Skin of body (tissue), 2 donors: ENCODE data around the gene UBE2D2. TPM values are rescaled to one million over a fixed set of nuclear protein-coding genes. Genes with fewer than 3 reads are reported as not detected.

ENCODE experiments used
- DNase-seq: peaks from one replicate; lab custom pipeline; 2025; lab: John Stamatoyannopoulos, UW
- total RNA-seq: library from RNA; depleted of rRNA; stranded (reverse); fragments of >200 nt; gene quantifications from one replicate; pipeline ENCODE4 v1.2.3, GENCODE V29; 2014

Gene UBE2D2
- total RNA-seq, 1 donor from 2014 or later = 69.8 TPM

- no peak for DNase-seq
These were observed 98.6 kb downstream of the UBE2D2 start for GRCh38 chr5:139659695-139660101.

DNA sequence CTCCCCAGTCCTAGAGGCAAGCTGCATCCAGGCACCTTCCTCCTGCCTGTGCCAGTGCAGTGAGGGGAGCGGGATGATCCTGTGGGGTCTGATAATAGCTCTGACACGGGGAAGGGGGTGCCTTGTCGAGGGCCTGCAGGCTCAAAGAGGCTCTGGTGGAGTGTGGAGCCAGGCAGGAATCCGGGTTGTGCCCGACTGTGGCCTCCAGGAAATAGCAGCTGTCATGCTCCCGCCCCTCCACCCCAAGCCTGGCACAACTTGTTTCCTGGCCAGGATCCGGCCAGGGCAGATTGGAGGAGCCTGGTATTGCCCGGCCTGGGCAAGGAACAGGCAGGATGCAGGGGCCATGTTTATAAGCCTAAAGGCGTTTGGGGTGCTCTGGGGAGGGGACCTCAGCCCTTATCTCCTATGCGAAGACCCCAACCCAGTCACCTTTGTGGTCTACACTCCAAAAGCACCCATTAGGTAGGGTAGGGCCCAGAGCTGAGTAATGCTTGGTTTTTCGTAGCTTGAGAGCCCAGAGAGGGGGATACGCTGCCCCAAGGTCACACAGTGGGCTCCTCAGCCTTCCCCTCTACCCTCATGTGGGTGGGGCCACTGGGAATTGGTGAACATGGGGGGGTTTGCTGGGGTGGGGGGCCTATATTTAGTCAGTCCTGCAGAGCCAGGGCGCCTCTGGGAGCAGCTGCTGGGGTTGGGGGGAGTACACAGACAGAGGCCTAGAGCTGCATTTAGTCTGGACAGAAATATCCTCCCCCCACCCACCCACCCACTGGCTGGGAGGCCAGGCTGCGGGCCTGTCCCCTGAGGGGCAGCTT lies 99.2 kb downstream of the UBE2D2 start:
- DNase-seq = no peak

- DNase-seq = no peak
These were observed 100.0 kb downstream of the UBE2D2 start for GRCh38 chr5:139660923-139661814.

- no peak for DNase-seq
These were observed 101.5 kb downstream of the UBE2D2 start for GRCh38 chr5:139662617-139663016.

DNA sequence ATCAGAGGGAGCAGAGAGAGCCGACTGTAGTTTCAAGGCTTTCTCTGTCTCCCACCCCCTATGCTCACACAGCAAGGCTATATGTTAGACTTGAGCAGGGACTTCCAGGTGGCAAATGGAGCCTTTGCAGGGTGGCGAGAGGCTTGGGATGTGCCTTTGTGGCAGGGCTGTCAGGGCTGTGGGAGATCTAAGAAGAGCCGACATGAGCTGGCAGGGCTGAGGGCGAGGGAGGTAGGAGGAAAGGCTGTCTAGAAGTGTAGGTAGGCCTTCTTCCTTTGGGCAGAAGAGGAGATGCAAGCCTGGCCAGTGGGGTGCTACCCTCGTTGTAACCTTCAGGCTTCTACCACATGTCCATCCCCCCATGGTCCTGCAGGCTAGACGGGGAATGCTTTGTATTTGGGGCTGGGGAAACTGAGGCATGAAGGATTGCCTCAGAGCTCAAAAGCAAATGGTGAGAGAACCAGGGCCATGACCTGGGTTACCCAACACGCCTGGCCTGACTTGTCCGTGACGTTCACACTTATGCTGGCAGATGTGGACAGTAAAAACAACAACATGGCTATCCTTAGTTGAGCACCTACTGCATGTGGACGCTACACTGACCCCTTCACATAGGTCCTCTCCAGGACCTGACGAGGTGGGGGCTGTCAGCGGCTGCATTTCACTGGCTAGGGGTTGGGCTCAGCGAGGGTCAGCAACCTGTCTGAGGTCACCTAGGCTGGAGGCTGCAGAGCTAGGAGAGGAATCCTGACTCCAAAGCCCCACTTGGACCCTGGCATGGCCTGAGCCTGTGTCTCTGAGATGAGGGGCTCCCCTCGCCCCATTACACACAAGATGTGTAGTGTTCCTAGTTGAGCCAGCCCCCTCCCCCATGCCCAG lies 102.3 kb downstream of the UBE2D2 start:
- DNase-seq = no peak

DNA sequence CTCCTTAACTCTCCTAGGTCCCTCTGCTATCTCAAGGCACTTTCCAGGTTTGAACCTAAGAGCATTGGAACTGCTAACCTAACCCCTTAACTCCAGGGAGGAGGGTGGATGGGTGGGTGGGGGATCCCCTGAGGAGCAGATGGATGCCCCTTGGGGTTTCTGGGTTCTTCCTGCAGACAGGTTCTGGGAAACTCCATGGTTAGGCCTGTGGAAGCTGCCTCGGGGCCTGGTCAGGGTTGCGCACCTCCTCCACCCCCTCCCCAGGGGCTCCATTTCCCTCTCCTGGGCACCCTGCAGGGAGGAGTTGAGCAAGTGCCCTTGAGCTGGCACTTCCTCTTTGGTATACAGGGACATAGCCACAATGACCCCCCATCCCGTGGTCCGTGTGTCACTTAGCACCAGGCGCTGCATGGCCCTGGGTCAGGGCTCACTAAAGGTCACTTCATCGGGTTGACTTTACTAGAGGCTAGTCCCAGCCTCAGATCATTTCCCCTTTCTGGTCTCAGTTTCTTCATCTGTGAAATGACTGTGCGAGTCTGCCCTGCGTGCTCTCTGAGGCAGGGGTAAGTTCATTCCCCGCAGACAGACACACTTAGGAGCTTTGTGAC lies 103.1 kb downstream of the UBE2D2 start:
- no peak for DNase-seq

DNA sequence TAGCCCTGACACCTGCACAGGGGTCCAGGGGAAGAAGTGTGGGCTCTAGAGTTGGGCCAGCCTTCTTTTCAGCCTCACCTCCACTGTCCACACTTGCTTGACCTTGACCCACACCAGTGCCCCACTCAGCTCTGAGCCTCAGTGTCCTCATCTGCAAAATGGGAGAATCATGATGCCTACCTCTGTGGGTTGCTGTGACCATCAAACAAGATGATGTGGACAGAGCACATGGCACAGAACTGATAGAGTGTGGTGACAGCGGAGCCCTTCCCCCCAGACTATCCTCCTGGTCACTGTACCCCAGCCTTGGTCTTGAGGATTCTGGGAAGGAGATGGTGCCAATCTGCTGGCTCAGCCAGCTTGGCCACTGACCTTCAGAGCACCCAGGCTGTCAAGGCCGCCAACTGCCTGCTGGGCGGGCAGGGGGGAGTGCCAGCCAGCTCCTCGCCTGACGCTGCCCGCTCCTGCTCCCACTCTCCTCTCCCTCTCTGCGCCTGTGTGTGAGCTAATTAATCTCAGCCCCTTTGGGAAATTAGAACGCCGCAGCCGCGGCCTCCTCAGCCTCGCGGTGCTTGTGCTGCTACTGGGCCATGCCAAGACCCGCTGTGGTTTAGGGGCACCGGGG lies 103.7 kb downstream of the UBE2D2 start:
- DNase-seq = no peak

DNA sequence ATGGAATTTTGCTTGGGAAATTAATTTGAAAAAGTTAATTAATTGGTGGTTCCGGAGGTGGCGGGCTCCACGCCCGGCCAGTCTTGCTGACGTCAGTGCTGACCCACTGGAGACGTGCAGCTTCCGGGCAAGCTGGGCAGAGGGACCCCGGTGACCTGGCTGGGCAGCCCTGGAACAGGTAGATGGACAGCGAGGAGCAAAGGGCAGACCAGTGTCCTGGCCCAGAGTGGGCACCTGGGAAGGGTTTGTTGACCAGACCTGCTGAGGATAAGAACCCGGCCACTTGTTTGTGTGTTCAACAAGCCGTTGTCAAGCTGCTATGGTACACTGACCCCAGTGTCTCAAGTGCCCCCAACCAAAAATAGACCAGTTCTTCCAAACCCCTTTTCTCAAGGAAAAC lies 104.5 kb downstream of the UBE2D2 start:
- no peak for DNase-seq

DNA sequence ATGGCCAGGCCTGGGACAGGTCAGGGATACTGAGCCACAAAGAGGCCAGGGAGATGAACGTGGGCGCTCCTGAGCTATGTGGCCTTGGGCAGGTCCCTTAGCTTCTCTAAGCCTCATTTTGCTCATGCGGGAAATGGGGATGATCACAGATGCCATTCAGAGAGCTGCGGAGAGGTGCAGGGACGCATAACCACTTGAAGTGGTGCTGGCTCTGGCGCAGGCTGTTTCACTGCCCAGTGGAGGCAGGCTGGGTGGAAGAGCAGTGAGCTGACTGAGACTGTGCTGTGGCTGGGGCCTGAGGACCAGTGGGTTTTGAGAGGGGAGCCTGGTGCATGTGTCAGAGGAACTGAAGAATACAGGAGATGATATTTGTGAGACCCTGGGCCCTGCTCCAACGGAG lies 105.4 kb downstream of the UBE2D2 start:
- DNase-seq = no peak

DNA sequence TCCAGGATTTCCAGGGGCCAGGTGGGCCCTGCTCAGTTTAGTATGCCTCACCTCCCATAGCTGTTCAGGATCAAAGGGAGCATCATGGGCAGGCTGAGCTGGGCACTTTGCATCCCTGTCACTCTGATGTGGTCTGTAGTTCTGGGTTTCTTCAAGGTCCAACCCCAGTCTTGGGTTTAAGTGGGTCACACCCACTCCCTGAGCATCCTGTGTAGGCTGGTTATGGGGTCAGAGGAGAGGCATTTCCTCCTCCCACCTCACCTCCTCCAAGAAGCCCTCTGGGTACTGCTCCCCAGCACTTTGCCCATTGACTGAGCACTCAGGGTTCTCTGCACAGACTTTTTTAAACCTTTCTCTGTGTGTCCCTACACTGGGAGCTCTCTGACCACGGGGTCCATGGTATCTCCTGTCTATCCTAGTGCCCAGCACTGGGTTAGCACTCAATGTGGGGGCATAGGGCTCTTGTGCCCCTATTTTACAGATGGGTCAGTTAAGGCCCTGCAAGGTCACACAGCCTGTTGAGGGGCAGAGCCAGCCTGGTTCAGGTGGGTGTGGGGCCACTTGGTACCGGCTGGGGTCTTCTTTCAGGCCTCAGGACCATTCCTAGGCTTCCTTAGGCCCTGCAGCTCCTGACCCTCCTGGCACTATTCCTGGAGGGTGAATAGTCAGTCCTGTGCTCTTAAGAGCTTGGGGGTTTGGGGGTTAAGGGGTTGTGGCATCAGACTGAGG lies 106.0 kb downstream of the UBE2D2 start:
- DNase-seq = no peak

- peak; percentile 27 for DNase-seq
These were observed 106.6 kb downstream of the UBE2D2 start for GRCh38 chr5:139667730-139668063.

DNA sequence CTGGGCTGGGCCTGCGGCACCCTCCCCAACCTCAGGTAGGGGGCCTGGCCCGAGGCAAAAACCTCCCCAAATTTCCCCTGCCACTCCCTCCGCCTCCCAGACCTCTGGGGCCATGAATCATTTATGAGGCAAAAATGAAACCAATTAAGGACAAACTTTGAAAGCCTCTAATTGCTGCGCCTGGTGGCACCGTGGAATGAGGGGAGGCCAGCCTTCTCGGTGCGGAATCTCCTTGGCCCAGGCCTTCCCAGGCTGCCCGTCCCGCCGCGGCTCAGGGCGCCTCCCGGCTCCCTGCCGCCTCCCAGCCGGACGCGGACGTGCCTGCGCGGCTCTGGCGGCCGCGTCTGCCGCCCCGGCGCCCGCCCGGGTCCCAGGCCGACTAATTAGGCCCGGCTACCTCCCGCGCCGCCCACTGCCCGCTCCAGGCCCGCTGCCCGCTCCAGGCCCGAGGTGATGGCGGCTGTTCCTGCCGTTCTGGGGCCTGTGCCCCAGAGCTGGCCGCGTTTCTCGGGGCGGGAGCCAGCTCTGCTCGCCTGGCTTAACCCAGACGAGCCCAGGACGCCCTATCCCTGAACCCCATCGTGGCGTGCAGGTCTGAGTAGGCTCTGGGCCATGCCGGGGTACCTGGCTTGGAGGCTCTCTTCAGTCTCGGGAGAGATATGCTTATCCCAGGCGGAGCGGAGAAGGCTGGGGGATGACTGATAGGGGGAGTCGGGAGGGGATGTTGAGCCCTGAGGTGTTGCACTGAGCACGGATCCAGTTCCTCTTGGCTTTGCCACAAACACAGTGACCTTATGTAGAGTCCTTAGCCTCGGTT lies 107.1 kb downstream of the UBE2D2 start:
- DNase-seq = no peak

DNA sequence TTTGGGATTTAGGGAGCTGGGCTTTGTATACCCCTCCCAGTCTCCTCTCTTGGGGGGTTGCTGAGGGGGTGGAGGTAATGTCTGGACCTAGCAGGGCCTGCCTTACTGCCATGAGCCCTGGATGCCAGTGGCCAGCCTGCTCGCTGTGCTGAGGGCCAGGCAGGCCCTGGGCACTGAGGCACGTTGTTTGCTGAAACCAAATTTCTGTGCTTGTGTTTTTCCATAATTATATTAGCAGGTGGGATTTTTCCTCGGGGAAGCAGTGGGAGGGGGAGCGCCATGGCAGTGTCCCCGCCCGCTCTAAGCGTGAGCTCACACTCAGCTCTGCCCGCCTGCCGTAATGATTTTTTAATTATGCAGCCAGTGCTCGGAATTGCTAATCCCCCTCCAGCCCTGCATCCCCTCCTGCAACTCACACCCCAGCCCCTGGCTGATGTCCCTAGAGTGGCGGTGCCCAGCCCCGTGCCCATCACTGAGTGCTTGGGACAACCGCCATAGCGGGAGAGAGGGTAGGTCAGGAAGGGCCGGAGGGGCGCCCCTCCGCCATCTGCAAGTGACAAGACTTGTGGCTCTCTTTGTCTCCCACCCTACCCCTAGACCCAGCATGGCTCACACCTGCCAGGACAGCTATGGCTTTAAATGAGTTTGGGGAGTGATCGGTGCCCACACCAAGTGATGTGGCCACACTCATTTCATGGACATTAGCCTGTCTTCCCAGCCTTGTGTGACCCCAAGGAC lies 108.0 kb downstream of the UBE2D2 start:
- no peak for DNase-seq

GRCh38 chr5:139669662-139670368 lies 108.7 kb downstream of the UBE2D2 start:
- DNase-seq = no peak

GRCh38 chr5:139670369-139671095 lies 109.4 kb downstream of the UBE2D2 start:
- DNase-seq = no peak

GRCh38 chr5:139671096-139671841 lies 110.1 kb downstream of the UBE2D2 start:
- DNase-seq = no peak
